ENCODE data around the gene ONECUT1. TPM values are rescaled to one million over a fixed set of nuclear protein-coding genes. Genes with fewer than 3 reads are reported as not detected.

The ONECUT1 gene
- total RNA-seq, 1 experiment from 2014 or later: 1.3 TPM

- ChIA-PET POLR2A (no interaction called here), CTCF (interaction anchor here (0.9 to 1.0 kb wide), 2 partner anchors 15 to 417 kb away, joined by 3 read pairs; no protein-coding TSS in a partner anchor), RAD21 (ENCODE audit: low non-redundant PET in 1 of 2, low total read pairs in 2 of 2, uncharacterized antibody in 2 of 2, unreplicated experiment in 2 of 2) (no interaction called here)
- ATAC-seq: peak; percentile 86
- Histone ChIP-seq H3K4me1 (ENCODE audit: control insufficient read depth in 1 of 2, insufficient read depth in 2 of 2, low read length in 2 of 2) (no peaks in the 10 kb centered on the region), H4K20me1 (ENCODE audit: insufficient read depth) (no peaks in the 10 kb centered on the region), H3K36me3 (ENCODE audit: control insufficient read depth in 1 of 2, insufficient read depth in 2 of 2, low read length in 2 of 2) (no peaks in the 10 kb centered on the region), H3K9ac (ENCODE audit: low read length) (no peak overlapping the region), H3K4me2 (ENCODE audit: low read length) (0 out of 2 replicates have a peak overlapping the region, but pooled peaks have one; percentile 16), H3K4me3 (replicated peaks in 1 of 2; ENCODE audit: low read depth in 1 of 2, low read length in 2 of 2) (no peak overlapping the region), H3K27ac (ENCODE audit: low read depth, low read length) (no peak overlapping the region), H3K27me3 (ENCODE audit: insufficient read depth, low read length) (peaks cover 34% of the 10 kb centered on the region; the same call in 1 of the 2 replicates), H3K9me3 (ENCODE audit: control insufficient read depth in 1 of 2, insufficient read depth in 1 of 2, low read depth in 1 of 2, low read length in 2 of 2) (no peaks in the 10 kb centered on the region), H3K79me2 (ENCODE audit: insufficient read depth, low read length) (no peaks in the 10 kb centered on the region), H2AFZ (ENCODE audit: low read depth, low read length, poor library complexity, severe bottlenecking) (no peak overlapping the region), H3K9me2 (ENCODE audit: insufficient read depth) (no peaks in the 10 kb centered on the region)
- BruUV-seq (replicated peaks): no TSS peak
- peak; percentile 24 for DNase-seq (ENCODE audit: low read depth, low spot score)
- TF ChIP-seq POLR2A (IDR thresholded peaks at IDR 0.05; ENCODE audit: borderline replicate concordance, extremely low read depth, insufficient read depth, insufficient read length): no peak
- TF ChIP-seq EGR1 (IDR thresholded peaks at IDR 0.05; ENCODE audit: low read depth): no peak
- TF ChIP-seq CBX3 (IDR thresholded peaks at IDR 0.05; ENCODE audit: low read depth): no peak
- no peak for TF ChIP-seq ZBTB33 (IDR thresholded peaks at IDR 0.05; ENCODE audit: extremely low read depth, insufficient replicate concordance, low read length)
- TF ChIP-seq ELF1 (IDR thresholded peaks at IDR 0.05; ENCODE audit: borderline replicate concordance, low read depth): no peak
- peak; percentile 46 to 98 (median 92); a peak in 5 of 6 replicates for TF ChIP-seq CTCF (IDR thresholded peaks at IDR 0.05 in 2 of 3, conservative IDR thresholded peaks at IDR 0.05 in 1 of 3; ENCODE audit: borderline replicate concordance in 1 of 3, insufficient read depth in 1 of 3, low read depth in 2 of 3, low read length in 2 of 3)
- TF ChIP-seq FOSL1 (IDR thresholded peaks at IDR 0.05; ENCODE audit: low read depth): no peak
- TF ChIP-seq RAD21 (IDR thresholded peaks at IDR 0.05; ENCODE audit: low read depth): peak; percentile 75
- TF ChIP-seq ZFX (IDR thresholded peaks at IDR 0.05): no peak
- TF ChIP-seq YY1 (IDR thresholded peaks at IDR 0.05; ENCODE audit: extremely low read depth, insufficient replicate concordance, low read depth, low read length): no peak
- no peak for TF ChIP-seq TCF7L2 (IDR thresholded peaks at IDR 0.05; ENCODE audit: borderline replicate concordance, extremely low read depth, insufficient read depth, insufficient read length)
- TF ChIP-seq SRF (IDR thresholded peaks at IDR 0.05; ENCODE audit: low read depth): no peak
- intact Hi-C loops (cut with micrococcal nuclease): loop anchor here (2.0 kb wide), 1 partner anchor 416 kb away; no protein-coding TSS in a partner anchor
Measured at GRCh38 chr15:52780172-52780980, 9.8 kb downstream of the ONECUT1 start.

All from HCT116 (cell line).